ENCODE data around the gene CAPZB.

The CAPZB gene

GRCh38 chr1:19452221-19452663 lies 33.1 kb downstream of the CAPZB start:
- ATAC-seq, result no peak
- TF ChIP-seq PATZ1 (CRISPR knock-in tag; IDR thresholded peaks at IDR 0.05; ENCODE audit: borderline replicate concordance), result no peak
- no peak for TF ChIP-seq OSR1 (CRISPR knock-in tag; IDR thresholded peaks at IDR 0.05)
- no peak for TF ChIP-seq SNAI2 (CRISPR knock-in tag; IDR thresholded peaks at IDR 0.05)
- no peak for TF ChIP-seq GLIS3 (CRISPR knock-in tag; IDR thresholded peaks at IDR 0.05)
- no peak for TF ChIP-seq TCF4 (CRISPR knock-in tag; IDR thresholded peaks at IDR 0.05; ENCODE audit: borderline replicate concordance)
- TF ChIP-seq ESRRG (CRISPR knock-in tag; IDR thresholded peaks at IDR 0.05), result no peak
- no peak for TF ChIP-seq TOX (CRISPR knock-in tag; IDR thresholded peaks at IDR 0.05; ENCODE audit: borderline replicate concordance)
- no peak for TF ChIP-seq ZFP3 (CRISPR knock-in tag; IDR thresholded peaks at IDR 0.05)
- no peak for TF ChIP-seq CSDC2 (CRISPR knock-in tag; IDR thresholded peaks at IDR 0.05)
- no peak for TF ChIP-seq PPARA (CRISPR knock-in tag; IDR thresholded peaks at IDR 0.05; ENCODE audit: borderline replicate concordance)
- TF ChIP-seq CSRNP3 (CRISPR knock-in tag; IDR thresholded peaks at IDR 0.05), result no peak
- TF ChIP-seq ZFP30 (CRISPR knock-in tag; IDR thresholded peaks at IDR 0.05), result no peak
- TF ChIP-seq RARB (CRISPR knock-in tag; IDR thresholded peaks at IDR 0.05), result no peak
- TF ChIP-seq ISL1 (CRISPR knock-in tag; IDR thresholded peaks at IDR 0.05), result no peak
- TF ChIP-seq ZC3H10 (CRISPR knock-in tag; IDR thresholded peaks at IDR 0.05), result no peak
- TF ChIP-seq ZNF70 (CRISPR knock-in tag; IDR thresholded peaks at IDR 0.05), result no peak
- no peak for TF ChIP-seq POU6F1 (CRISPR knock-in tag; IDR thresholded peaks at IDR 0.05; ENCODE audit: borderline replicate concordance, low read depth)

GRCh38 chr1:19450811-19451515 lies 34.4 kb downstream of the CAPZB start:
- peak; percentile 74 for ATAC-seq
- TF ChIP-seq GLIS3 (CRISPR knock-in tag; IDR thresholded peaks at IDR 0.05) (no peak), PPARA (CRISPR knock-in tag; IDR thresholded peaks at IDR 0.05; ENCODE audit: borderline replicate concordance) (no peak), ZNF8 (CRISPR knock-in tag; IDR thresholded peaks at IDR 0.05) (no peak), CSDC2 (CRISPR knock-in tag; IDR thresholded peaks at IDR 0.05) (no peak), SNAI2 (CRISPR knock-in tag; IDR thresholded peaks at IDR 0.05) (0 out of 2 replicates have a peak, but pooled peaks have one; percentile 20), TCF4 (CRISPR knock-in tag; IDR thresholded peaks at IDR 0.05; ENCODE audit: borderline replicate concordance) (peak; percentile 48; the same call in 1 of the 2 replicates), ZNF565 (CRISPR knock-in tag; conservative IDR thresholded peaks at IDR 0.05; ENCODE audit: low read depth) (no peak), ZNF70 (CRISPR knock-in tag; IDR thresholded peaks at IDR 0.05) (no peak), POU6F1 (CRISPR knock-in tag; IDR thresholded peaks at IDR 0.05; ENCODE audit: borderline replicate concordance, low read depth) (no peak), CREB5 (CRISPR knock-in tag; IDR thresholded peaks at IDR 0.05; ENCODE audit: low read depth) (no peak), TSHZ2 (CRISPR knock-in tag; IDR thresholded peaks at IDR 0.05) (peak; percentile 78), CSRNP3 (CRISPR knock-in tag; IDR thresholded peaks at IDR 0.05) (no peak), ARNTL (CRISPR knock-in tag; IDR thresholded peaks at IDR 0.05; ENCODE audit: borderline replicate concordance, low read depth) (no peak), PATZ1 (CRISPR knock-in tag; IDR thresholded peaks at IDR 0.05; ENCODE audit: borderline replicate concordance) (no peak), ISL1 (CRISPR knock-in tag; IDR thresholded peaks at IDR 0.05) (peak; percentile 85), ESRRG (CRISPR knock-in tag; IDR thresholded peaks at IDR 0.05) (no peak), ZFP30 (CRISPR knock-in tag; IDR thresholded peaks at IDR 0.05) (0 out of 2 replicates have a peak, but pooled peaks have one; percentile 15), RARB (CRISPR knock-in tag; IDR thresholded peaks at IDR 0.05) (no peak), ZFP3 (CRISPR knock-in tag; IDR thresholded peaks at IDR 0.05) (peak; percentile 21; the same call in 1 of the 2 replicates), OSR1 (CRISPR knock-in tag; IDR thresholded peaks at IDR 0.05) (no peak), ZC3H10 (CRISPR knock-in tag; IDR thresholded peaks at IDR 0.05) (no peak)

Data from SK-N-SH treated with all-trans-retinoic acid at 6 μM for 48 hours (cell line).